Measurements from ENCODE around the gene SEC24B.
A peak's percentile ranks its signal among the peaks of the same experiment; 100 is the strongest.

SEC24B gene

DNA sequence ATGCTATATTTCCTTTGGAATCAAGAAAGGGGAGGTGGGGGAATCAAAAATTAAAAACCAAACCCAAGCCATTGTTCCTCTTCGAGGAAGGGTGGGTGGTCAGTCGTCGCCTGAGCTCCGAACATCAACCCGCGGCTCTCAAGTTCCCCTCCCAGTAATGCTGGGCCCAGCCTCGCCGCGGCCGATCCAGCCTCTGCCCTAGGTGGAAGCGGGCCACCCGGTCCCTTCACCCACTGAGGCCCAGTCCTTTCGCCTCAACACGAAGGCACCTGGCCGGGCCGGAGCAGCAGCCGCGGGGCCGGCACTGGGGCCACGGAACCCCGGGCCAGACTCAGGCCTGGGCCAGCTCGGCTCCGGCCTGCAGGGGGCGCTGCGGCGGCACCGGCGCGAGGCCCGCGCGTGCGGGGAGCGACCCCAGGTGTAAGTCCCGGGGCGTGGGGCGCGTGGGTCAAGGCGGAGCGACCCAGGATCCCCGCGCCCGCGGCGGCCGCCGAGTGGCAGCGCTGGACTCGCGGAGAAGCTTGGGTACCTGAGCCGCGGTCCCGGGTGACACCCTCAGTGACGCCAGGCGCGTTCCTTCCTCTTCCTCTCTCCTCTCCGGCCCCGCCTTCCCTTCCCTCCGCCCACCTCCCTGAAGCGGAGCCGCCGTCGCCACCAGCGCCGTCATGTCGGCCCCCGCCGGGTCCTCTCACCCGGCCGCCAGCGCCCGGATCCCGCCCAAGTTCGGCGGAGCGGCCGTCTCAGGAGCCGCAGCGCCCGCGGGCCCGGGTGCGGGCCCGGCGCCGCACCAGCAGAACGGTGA lies at the start of gene SEC24B:
TSS of gene SEC24B (plus strand) at position 611 of the 802 bp plus-strand sequence. CDS start at position 666, 55 bp downstream.
- DNase-seq (ENCODE audit: low spot score) = peak; percentile 79

DNA sequence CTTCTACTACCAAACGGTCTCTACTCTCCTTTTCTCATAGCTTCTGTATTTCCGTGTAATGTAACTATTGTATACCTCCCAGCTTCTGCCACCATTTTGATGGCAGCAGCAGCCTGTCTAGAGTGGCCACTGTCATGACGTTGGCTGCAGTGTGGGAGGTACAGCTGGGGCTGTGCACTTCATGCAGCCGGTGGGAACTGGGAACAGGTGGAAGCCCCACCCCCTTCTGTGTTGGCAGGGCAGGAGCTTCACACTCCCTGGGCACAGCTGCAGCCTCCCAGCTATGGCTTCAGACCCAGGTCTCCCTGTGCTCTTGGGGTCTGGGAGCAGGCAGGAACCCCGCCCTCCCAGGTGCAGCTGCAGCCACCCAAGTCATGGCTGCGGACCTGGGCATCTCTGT lies 49.8 kb upstream of the SEC24B start:
- DNase-seq (ENCODE audit: low spot score) = no peak

DNA sequence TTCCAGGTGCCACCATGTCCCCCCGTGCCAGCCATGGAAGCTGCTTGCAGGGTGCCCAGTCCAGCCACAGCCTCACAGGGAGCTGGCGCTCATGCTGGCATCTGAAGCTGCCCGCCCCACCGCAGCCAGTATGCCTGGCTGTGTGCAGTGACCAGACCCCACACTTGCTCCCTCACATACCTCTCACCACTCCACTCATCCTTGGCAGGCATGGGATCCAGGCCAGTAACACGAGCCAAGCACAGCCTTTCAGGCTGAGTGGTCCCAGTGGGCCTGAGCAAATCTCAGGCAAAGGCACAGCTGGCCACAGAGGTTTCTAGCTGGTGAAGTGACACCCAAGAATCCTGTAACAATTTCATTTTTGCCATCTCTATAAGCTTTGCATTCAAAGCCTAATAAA lies 48.4 kb upstream of the SEC24B start:
- no peak for DNase-seq (ENCODE audit: low spot score)

- DNase-seq (ENCODE audit: low spot score) = no peak
Observed at GRCh38 chr4:109389369-109390114, 44.1 kb upstream of the SEC24B start.

- DNase-seq (ENCODE audit: low spot score) = no peak
Observed at GRCh38 chr4:109390115-109390768, 43.4 kb upstream of the SEC24B start.

- no peak for DNase-seq (ENCODE audit: low spot score)
Observed at GRCh38 chr4:109395694-109396093, 37.9 kb upstream of the SEC24B start.

GRCh38 chr4:109398928-109399327 lies 34.7 kb upstream of the SEC24B start:
- DNase-seq (ENCODE audit: low spot score) = no peak

GRCh38 chr4:109406337-109406931 lies 27.2 kb upstream of the SEC24B start:
- DNase-seq (ENCODE audit: low spot score) = peak; percentile 29

- no peak for DNase-seq (ENCODE audit: low spot score)
Observed at GRCh38 chr4:109407027-109407737, 26.4 kb upstream of the SEC24B start.

DNA sequence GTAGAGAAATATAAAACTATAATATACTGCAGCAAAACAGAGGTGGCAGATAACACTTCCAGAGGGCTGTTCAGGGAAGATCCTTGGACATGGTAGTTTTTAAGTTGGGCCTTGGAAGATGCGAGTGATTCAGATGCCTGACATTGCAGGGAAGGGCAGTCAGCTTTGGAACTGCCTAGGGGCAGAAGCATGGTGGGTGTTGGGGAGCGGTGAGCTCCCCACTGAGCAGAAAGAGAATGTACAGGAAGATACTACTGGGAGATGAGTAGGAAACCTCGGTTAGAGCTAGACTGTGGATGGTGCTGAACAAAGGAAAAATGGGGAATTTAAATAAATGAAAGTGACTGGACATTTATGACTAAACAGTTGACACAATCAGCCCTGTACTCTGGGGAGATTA lies 24.9 kb upstream of the SEC24B start:
- DNase-seq (ENCODE audit: low spot score) = no peak

DNA sequence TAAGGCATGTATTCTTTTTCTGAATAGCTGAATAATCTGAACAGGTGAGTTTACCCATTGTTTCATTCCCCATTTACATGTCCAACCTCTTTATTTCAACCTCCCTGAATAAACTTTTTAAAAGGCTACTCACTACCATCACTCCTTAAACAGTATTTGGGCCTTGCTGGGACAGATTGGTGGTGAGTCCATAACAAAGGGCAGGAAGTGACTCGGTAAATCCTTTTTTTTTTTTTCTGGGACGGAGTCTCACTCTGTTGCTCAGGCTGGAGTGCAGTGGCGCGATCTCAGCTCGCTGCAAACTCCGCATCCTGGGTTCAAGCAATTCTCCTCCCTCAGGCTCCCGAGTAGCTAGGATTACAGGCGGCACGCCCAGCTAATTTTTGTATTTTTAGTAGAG lies 23.4 kb upstream of the SEC24B start:
- no peak for DNase-seq (ENCODE audit: low spot score)

GRCh38 chr4:109410776-109411175 lies 22.8 kb upstream of the SEC24B start:
- no peak for DNase-seq (ENCODE audit: low spot score)

GRCh38 chr4:109411964-109412363 lies 21.7 kb upstream of the SEC24B start:
- peak; percentile 14 for DNase-seq (ENCODE audit: low spot score)

- DNase-seq (ENCODE audit: low spot score) = no peak
Observed at GRCh38 chr4:109412776-109413175, 20.8 kb upstream of the SEC24B start.

DNA sequence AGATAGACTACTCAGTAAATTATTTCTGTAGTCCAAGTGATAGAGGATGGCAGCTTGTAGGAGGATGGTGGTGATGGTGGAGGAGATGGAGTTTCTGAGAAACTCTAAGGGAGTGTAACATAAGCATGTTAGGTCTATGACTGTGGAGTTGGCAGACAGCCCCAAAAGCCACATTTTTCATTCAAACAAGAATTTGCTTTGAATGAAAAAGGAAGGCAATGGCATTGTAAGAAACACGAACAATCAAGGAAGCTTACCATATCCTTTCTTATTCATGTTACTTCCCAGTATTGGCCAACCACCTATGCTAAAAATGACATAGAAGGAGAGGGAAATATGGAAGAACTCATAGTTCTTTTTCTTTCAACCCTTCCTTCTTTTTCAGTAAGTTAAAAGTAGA lies 18.7 kb upstream of the SEC24B start:
- no peak for DNase-seq (ENCODE audit: low spot score)

- DNase-seq (ENCODE audit: low spot score) = no peak
Observed at GRCh38 chr4:109418588-109418987, 15.0 kb upstream of the SEC24B start.

GRCh38 chr4:109419679-109420078 lies 13.9 kb upstream of the SEC24B start:
- DNase-seq (ENCODE audit: low spot score) = no peak

- DNase-seq (ENCODE audit: low spot score) = no peak
Observed at GRCh38 chr4:109424093-109424841, 9.3 kb upstream of the SEC24B start.

DNA sequence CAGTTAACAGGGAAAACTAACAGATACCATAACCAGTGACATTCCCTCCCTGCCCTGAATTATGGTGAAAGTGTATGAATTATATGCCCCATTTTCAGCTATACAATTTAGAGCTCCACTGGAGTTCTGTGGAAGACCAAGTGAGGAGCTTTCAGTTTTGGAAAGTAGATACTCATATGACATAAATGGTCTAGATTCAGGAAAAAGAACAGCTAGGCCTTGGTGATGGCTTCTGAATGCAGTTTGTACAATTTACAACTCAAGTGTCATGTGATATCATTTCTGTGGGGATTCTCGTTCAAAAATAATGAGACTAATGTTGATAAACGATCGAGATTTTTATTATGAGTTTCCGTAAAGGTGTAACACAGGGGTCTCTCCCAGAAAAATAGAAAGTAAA lies 8.2 kb upstream of the SEC24B start:
- no peak for DNase-seq (ENCODE audit: low spot score)

DNA sequence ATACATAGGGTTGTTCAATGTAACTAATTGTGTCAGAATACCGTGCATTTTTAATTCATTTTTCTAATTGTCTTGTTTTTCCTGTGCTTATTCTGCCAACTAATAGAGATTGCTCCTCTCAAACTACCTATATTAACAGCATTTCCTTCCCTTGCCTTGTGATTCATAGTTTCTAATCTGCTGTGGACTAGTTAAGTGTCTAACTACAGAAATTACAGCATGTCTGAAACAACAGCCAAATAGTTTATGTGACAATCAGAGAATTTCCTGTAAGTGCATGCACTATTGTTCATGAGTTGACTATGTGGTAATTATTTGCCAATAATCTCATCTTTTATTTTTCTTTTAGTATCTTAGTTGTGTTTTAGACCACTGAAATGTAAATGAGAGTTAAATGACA lies 4.1 kb upstream of the SEC24B start:
- DNase-seq (ENCODE audit: low spot score) = no peak

GRCh38 chr4:109432203-109432602 lies 1.4 kb upstream of the SEC24B start:
- no peak for DNase-seq (ENCODE audit: low spot score)
